DMS53 treated with DMSO at 0.1 percent for 48 hours (cell line): ENCODE data around the gene CARD11.

Experiments used
- DNase-seq: peaks from one replicate; lab custom pipeline; 2025; ENCODE audit not compliant: unreplicated experiment; lab: John Stamatoyannopoulos, UW

Gene CARD11

GRCh38 chr7:2945171-2945570 lies 98.5 kb downstream of the CARD11 start:
- DNase-seq, result no peak

GRCh38 chr7:2944739-2945138 lies 98.9 kb downstream of the CARD11 start:
- DNase-seq, result no peak

GRCh38 chr7:2943851-2944601 lies 99.6 kb downstream of the CARD11 start:
- DNase-seq, result no peak

GRCh38 chr7:2941216-2941859 lies 102.3 kb downstream of the CARD11 start:
- no peak for DNase-seq

- no peak for DNase-seq
Measured at GRCh38 chr7:2940466-2940865, 103.2 kb downstream of the CARD11 start.

GRCh38 chr7:2939193-2939885 lies 104.3 kb downstream of the CARD11 start:
- no peak for DNase-seq

GRCh38 chr7:2938514-2939192 lies 105.0 kb downstream of the CARD11 start:
- DNase-seq, result no peak

GRCh38 chr7:2937701-2938513 lies 105.8 kb downstream of the CARD11 start:
- no peak for DNase-seq

- DNase-seq, result no peak
Measured at GRCh38 chr7:2936891-2937580, 106.6 kb downstream of the CARD11 start.

GRCh38 chr7:2936301-2936700 lies 107.4 kb downstream of the CARD11 start:
- no peak for DNase-seq

GRCh38 chr7:2934984-2935740 lies 108.5 kb downstream of the CARD11 start:
- DNase-seq, result no peak

GRCh38 chr7:2934211-2934731 lies 109.4 kb downstream of the CARD11 start:
- no peak for DNase-seq

- DNase-seq, result no peak
Measured at GRCh38 chr7:2932402-2933251, 111.0 kb downstream of the CARD11 start.

GRCh38 chr7:2931034-2931415 lies 112.6 kb downstream of the CARD11 start:
- DNase-seq, result no peak

- DNase-seq, result no peak
Measured at GRCh38 chr7:2930310-2931033, 113.2 kb downstream of the CARD11 start.

GRCh38 chr7:2929321-2930201 lies 114.1 kb downstream of the CARD11 start:
- DNase-seq, result no peak
